Activated CD8-positive, alpha-beta T cell treated with anti-CD3 and anti-CD28 coated beads, Interleukin-2, amount 10 ng/mL, durations not matched to agents 7 days and 5 days (primary cell): ENCODE data around the gene MSH3. TPM values are rescaled to one million over a fixed set of nuclear protein-coding genes. Genes with fewer than 3 reads are reported as not detected.

Experiments
- ATAC-seq: fragments of 150-1000 bp; cut with Tn5 transposase; one replicate; pipeline ENCODE4 v1.10.0; 2021; ENCODE audit warnings: moderate library complexity
- CTCF ChIA-PET: fragments of 350-600 bp; sonication (Branson Sonifier 250); formaldehyde crosslinking; loops from one replicate; lab custom pipeline; 2021; ENCODE audit warnings: antibody characterized with exemption; lab: Charles Lee
- POLR2A ChIA-PET: fragments of 350-600 bp; sonication (Branson Sonifier 250); formaldehyde crosslinking; loops from one replicate; lab custom pipeline; 2021; ENCODE audit warnings: antibody characterized with exemption; lab: Charles Lee
- DNase-seq: peaks from one replicate; pipeline ENCODE4 v3.0.0-alpha.2; 2020
- H3K27ac Mint-ChIP-seq: one replicate; pipeline ENCODE4 v1.8.0; 2021; ENCODE audit warnings: mild to moderate bottlenecking, mixed read lengths
- H3K27me3 Mint-ChIP-seq: one replicate; pipeline ENCODE4 v1.8.0; 2021; ENCODE audit warnings: low read depth, mixed read lengths
- H3K36me3 Mint-ChIP-seq: one replicate; pipeline ENCODE4 v1.8.0; 2021; ENCODE audit warnings: low read depth, mixed read lengths
- H3K4me1 Mint-ChIP-seq: one replicate; pipeline ENCODE4 v1.8.0; 2021; ENCODE audit warnings: low read depth, mixed read lengths
- H3K4me3 Mint-ChIP-seq: one replicate; pipeline ENCODE4 v1.8.0; 2021; ENCODE audit warnings: mild to moderate bottlenecking, mixed read lengths
- H3K9me3 Mint-ChIP-seq: one replicate; pipeline ENCODE4 v1.8.0; 2022; ENCODE audit warnings: mixed read lengths; ENCODE audit not compliant: insufficient read depth
- total RNA-seq, 2 experiments: library from RNA; stranded (reverse); gene quantifications; one replicate each; pipeline ENCODE4 v1.2.3, GENCODE V29; 2021

Gene MSH3
- total RNA-seq, 2 experiments from 2014 or later: 20.1 to 20.3 TPM

- Mint-ChIP-seq H3K27me3 (no peaks in the 10 kb centered on the region), H3K9me3 (no peaks in the 10 kb centered on the region), H3K27ac (no peak overlapping the region), H3K4me3 (no peak overlapping the region), H3K36me3 (peaks cover 20% of the 10 kb centered on the region), H3K4me1 (peaks cover 32% of the 10 kb centered on the region)
- no peak for ATAC-seq
- ChIA-PET CTCF (interaction anchor here (1.1 to 6.8 kb wide), 3 partner anchors 18 to 505 kb away, joined by 5 to 44 read pairs (median 9); no protein-coding TSS in a partner anchor), POLR2A (interaction anchor here (0.6 kb wide), 1 partner anchor 404 kb away, joined by 3 read pairs; no protein-coding TSS in a partner anchor)
- DNase-seq: no peak
Observed at GRCh38 chr5:80689627-80690026, 35.2 kb downstream of the MSH3 start.

DNA sequence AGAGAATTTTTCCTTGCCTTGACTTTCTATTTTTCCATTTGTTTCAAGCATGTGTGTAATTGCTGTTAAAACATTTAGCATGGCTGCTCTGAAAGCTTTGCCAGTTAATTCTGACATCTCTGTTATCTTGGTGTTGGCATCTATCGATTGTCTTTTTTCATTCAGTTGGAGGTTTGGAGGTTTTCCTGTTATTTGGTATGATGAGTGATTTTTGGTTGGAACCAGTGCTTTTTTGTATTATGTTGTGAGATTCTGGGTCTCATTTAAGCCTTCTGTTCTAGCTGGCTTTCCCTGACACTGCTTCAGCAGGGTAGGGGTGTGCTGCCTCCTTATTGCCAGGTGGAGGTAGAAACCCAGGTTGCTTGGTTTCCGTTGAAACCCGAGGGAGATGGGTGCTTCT lies 41.2 kb downstream of the MSH3 start:
- Mint-ChIP-seq H3K4me3 (no peak overlapping the region), H3K4me1 (peaks cover 18% of the 10 kb centered on the region), H3K27me3 (no peaks in the 10 kb centered on the region), H3K9me3 (no peaks in the 10 kb centered on the region), H3K27ac (peak overlapping the region; percentile 57), H3K36me3 (peaks cover 19% of the 10 kb centered on the region)
- ATAC-seq (no peak), DNase-seq (no peak)
- ChIA-PET CTCF (no interaction called here), POLR2A (no interaction called here)

- H3K27ac Mint-ChIP-seq: no peak overlapping the region
- ChIA-PET CTCF (interaction anchor here (0.9 to 1.5 kb wide), 3 partner anchors 9 to 499 kb away, joined by 3 to 6 read pairs (median 3); no protein-coding TSS in a partner anchor), POLR2A (no interaction called here)
- H3K36me3 Mint-ChIP-seq: peaks cover 20% of the 10 kb centered on the region
- H3K27me3 Mint-ChIP-seq: no peaks in the 10 kb centered on the region
- no peak overlapping the region for H3K4me3 Mint-ChIP-seq
- DNase-seq (no peak), ATAC-seq (no peak)
- H3K9me3 Mint-ChIP-seq: no peaks in the 10 kb centered on the region
- peaks cover 20% of the 10 kb centered on the region for H3K4me1 Mint-ChIP-seq
Observed at GRCh38 chr5:80696450-80696849, 42.0 kb downstream of the MSH3 start.

- POLR2A ChIA-PET: no interaction called here
- CTCF ChIA-PET: interaction anchor here (0.9 to 1.5 kb wide), 3 partner anchors 10 to 498 kb away, joined by 3 to 6 read pairs (median 3); no protein-coding TSS in a partner anchor
- H3K4me1 Mint-ChIP-seq: peaks cover 24% of the 10 kb centered on the region
- no peak for DNase-seq
- H3K36me3 Mint-ChIP-seq: peaks cover 25% of the 10 kb centered on the region
- H3K9me3 Mint-ChIP-seq: no peaks in the 10 kb centered on the region
- ATAC-seq: no peak
- H3K27me3 Mint-ChIP-seq: no peaks in the 10 kb centered on the region
- no peak overlapping the region for H3K4me3 Mint-ChIP-seq
- no peak overlapping the region for H3K27ac Mint-ChIP-seq
Observed at GRCh38 chr5:80697100-80697499, 42.6 kb downstream of the MSH3 start.

GRCh38 chr5:80698369-80698768 lies 43.9 kb downstream of the MSH3 start:
- Mint-ChIP-seq H3K4me3 (no peak overlapping the region), H3K4me1 (peaks cover 26% of the 10 kb centered on the region), H3K9me3 (no peaks in the 10 kb centered on the region), H3K36me3 (peaks cover 27% of the 10 kb centered on the region), H3K27me3 (no peaks in the 10 kb centered on the region), H3K27ac (no peak overlapping the region)
- POLR2A ChIA-PET: no interaction called here
- ATAC-seq (no peak), DNase-seq (no peak)
- CTCF ChIA-PET: no interaction called here

DNA sequence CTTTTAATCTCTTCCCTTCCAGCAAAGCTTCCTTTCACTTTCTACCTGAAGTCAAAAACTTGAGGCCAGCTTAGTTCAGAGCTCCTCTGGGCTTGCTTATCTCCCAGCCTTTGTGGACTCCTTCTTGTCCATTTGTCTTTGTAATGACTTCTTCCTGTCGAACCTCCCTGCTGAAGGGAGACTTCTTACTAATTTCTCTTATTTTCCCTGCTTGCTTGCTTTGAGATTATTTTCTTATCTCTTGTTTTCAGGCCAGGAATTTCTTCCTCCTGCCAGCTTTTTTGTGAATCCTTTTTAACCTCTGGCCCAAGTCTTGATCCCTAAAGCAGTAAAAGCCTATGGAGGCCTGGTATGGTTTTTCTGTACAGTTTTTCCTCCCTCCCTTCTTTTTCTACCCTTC lies 47.1 kb downstream of the MSH3 start:
- Mint-ChIP-seq H3K4me3 (no peak overlapping the region), H3K4me1 (peaks cover 23% of the 10 kb centered on the region), H3K9me3 (no peaks in the 10 kb centered on the region), H3K36me3 (peaks cover 29% of the 10 kb centered on the region), H3K27me3 (no peaks in the 10 kb centered on the region), H3K27ac (no peak overlapping the region)
- CTCF ChIA-PET: no interaction called here
- POLR2A ChIA-PET: no interaction called here
- ATAC-seq (no peak), DNase-seq (no peak)

DNA sequence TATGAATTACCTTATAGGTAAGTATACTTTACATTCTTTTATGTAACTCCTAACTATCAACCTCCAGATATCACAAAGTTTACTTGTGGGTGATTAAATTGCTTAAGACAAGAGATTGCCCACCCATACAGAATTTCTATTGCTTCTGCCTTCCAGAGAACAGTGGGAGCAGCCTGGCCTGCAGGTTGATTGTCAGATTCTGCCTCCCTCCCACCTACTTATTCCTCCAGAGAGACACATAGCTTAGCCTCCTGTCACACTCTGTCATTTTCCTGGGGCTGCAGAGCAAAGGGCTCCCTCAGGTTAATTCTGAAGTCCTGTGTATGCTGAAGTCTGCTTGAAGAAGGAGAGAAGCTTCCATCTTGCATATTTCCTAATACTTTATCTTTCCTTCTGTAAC lies 48.8 kb downstream of the MSH3 start:
- H3K4me1 Mint-ChIP-seq: peaks cover 23% of the 10 kb centered on the region
- ChIA-PET CTCF (interaction anchor here (1.1 to 1.7 kb wide), 3 partner anchors 8 to 405 kb away, joined by 3 to 4 read pairs (median 4); no protein-coding TSS in a partner anchor), POLR2A (no interaction called here)
- DNase-seq (no peak), ATAC-seq (no peak)
- no peaks in the 10 kb centered on the region for H3K9me3 Mint-ChIP-seq
- H3K4me3 Mint-ChIP-seq: no peak overlapping the region
- H3K27me3 Mint-ChIP-seq: no peaks in the 10 kb centered on the region
- no peak overlapping the region for H3K27ac Mint-ChIP-seq
- H3K36me3 Mint-ChIP-seq: peaks cover 27% of the 10 kb centered on the region

DNA sequence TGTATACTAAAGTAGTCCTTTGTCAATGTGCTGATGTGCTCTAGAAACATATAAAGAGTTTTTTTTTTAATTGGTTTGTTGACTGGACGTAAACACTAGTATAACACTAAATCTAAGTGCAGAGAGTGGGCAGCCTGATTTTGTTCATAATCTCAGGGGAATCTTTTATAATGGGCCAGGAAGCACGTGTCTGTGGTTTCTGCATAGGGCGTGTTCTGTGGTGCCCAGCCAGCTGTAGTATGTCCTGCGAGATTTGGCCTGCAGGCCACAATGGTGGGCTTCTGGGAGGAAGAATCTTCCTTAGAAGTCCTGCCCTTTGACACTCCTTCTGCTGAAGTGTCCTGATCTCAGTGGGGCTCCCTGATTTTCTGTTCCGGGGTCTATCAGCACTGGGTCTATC lies 49.3 kb downstream of the MSH3 start:
- H3K4me3 Mint-ChIP-seq: no peak overlapping the region
- POLR2A ChIA-PET: no interaction called here

GRCh38 chr5:80704221-80704620 lies 49.8 kb downstream of the MSH3 start:
- no peak for ATAC-seq
- POLR2A ChIA-PET: no interaction called here
- CTCF ChIA-PET: interaction anchor here (1.4 kb wide), 1 partner anchor 17 kb away, joined by 5 read pairs; no protein-coding TSS in a partner anchor
- H3K9me3 Mint-ChIP-seq: no peaks in the 10 kb centered on the region
- peak overlapping the region; percentile 36 for H3K27ac Mint-ChIP-seq
- no peak overlapping the region for H3K4me3 Mint-ChIP-seq
- H3K27me3 Mint-ChIP-seq: no peaks in the 10 kb centered on the region
- peaks cover 23% of the 10 kb centered on the region for H3K4me1 Mint-ChIP-seq
- H3K36me3 Mint-ChIP-seq: peaks cover 25% of the 10 kb centered on the region
- no peak for DNase-seq

More for the DNA sequence above, 49.3 kb downstream of the MSH3 start:
- Mint-ChIP-seq H3K27me3 (no peaks in the 10 kb centered on the region), H3K27ac (no peak overlapping the region), H3K9me3 (no peaks in the 10 kb centered on the region), H3K4me1 (peaks cover 23% of the 10 kb centered on the region), H3K36me3 (peaks cover 25% of the 10 kb centered on the region)
- ATAC-seq: no peak
- no peak for DNase-seq
- CTCF ChIA-PET: interaction anchor here (1.4 to 1.7 kb wide), 3 partner anchors 8 to 16 kb away, joined by 4 to 5 read pairs (median 4); no protein-coding TSS in a partner anchor

GRCh38 chr5:80705216-80705769 lies 50.8 kb downstream of the MSH3 start:
- no peak for DNase-seq
- H3K27ac Mint-ChIP-seq: no peak overlapping the region
- ATAC-seq: no peak
- no peaks in the 10 kb centered on the region for H3K27me3 Mint-ChIP-seq
- POLR2A ChIA-PET: interaction anchor here (1.1 kb wide), 1 partner anchor 477 kb away, joined by 3 read pairs; no protein-coding TSS in a partner anchor
- no peak overlapping the region for H3K4me3 Mint-ChIP-seq
- no peaks in the 10 kb centered on the region for H3K9me3 Mint-ChIP-seq
- peaks cover 30% of the 10 kb centered on the region for H3K4me1 Mint-ChIP-seq
- CTCF ChIA-PET: interaction anchor here (1.4 to 1.7 kb wide), 4 partner anchors 11 to 487 kb away, joined by 4 to 6 read pairs (median 5); no protein-coding TSS in a partner anchor
- H3K36me3 Mint-ChIP-seq: peaks cover 31% of the 10 kb centered on the region

DNA sequence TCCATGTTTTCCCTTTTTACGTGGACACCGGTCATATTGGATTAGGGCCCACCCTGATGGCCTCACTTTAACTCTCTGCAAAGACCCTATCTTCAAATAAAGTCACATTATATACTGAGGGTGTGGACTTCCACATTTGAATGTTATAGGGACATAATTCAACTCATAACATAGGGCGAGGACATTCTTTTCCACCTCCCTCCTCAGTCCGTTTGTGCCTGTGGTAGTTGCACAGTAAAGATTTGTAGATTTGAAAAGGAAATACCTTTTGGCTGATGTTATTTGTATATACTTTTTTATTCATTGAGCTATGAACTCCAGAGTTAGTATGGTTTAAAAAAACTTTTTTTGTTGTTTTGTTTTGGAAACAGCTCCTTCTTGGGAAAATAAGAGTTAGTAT lies 51.3 kb downstream of the MSH3 start:
- peaks cover 35% of the 10 kb centered on the region for H3K4me1 Mint-ChIP-seq
- H3K36me3 Mint-ChIP-seq: peaks cover 36% of the 10 kb centered on the region
- no peaks in the 10 kb centered on the region for H3K27me3 Mint-ChIP-seq
- ChIA-PET POLR2A (interaction anchor here (1.1 kb wide), 1 partner anchor 476 kb away, joined by 3 read pairs; no protein-coding TSS in a partner anchor), CTCF (interaction anchor here (1.5 to 1.7 kb wide), 3 partner anchors 10 to 487 kb away, joined by 4 to 6 read pairs (median 5); no protein-coding TSS in a partner anchor)
- no peak overlapping the region for H3K4me3 Mint-ChIP-seq
- no peaks in the 10 kb centered on the region for H3K9me3 Mint-ChIP-seq
- DNase-seq (no peak), ATAC-seq (no peak)
- H3K27ac Mint-ChIP-seq: no peak overlapping the region

GRCh38 chr5:80706835-80707447 lies 52.5 kb downstream of the MSH3 start:
- ChIA-PET POLR2A (no interaction called here), CTCF (interaction anchor here (0.9 kb wide), 1 partner anchor 261 kb away, joined by 3 read pairs; no protein-coding TSS in a partner anchor)
- Mint-ChIP-seq H3K27ac (no peak overlapping the region), H3K36me3 (peaks cover 32% of the 10 kb centered on the region), H3K9me3 (no peaks in the 10 kb centered on the region), H3K4me3 (no peak overlapping the region), H3K27me3 (no peaks in the 10 kb centered on the region), H3K4me1 (peaks cover 39% of the 10 kb centered on the region)
- no peak for DNase-seq
- ATAC-seq: no peak
